Suprapubic skin (tissue), 4 donors: ENCODE measurements around the gene EP400. TPM values are rescaled to one million over a fixed set of nuclear protein-coding genes. Genes with fewer than 3 reads are reported as not detected.
A peak's percentile ranks its signal among the peaks of the same experiment; 100 is the strongest.
"Not testable (repeated sequence)": the region's sequence is repeated elsewhere in the genome, so short reads cannot be mapped to it uniquely, and the experiment has no call there.

Experiments used
- DNase-seq, 2 donors: peaks; one replicate each; pipeline ENCODE4 v3.0.0-alpha.2; 2019; ENCODE audit warnings: low spot score in 2 of 2
- H3K27ac ChIP-seq: fragments of 200-600 bp; sonication (generic); one replicate; pipeline ENCODE4 v1.5.1; 2019
- H3K27me3 ChIP-seq: fragments of 200-600 bp; sonication (generic); one replicate; pipeline ENCODE4 v1.5.1; 2019
- H3K36me3 ChIP-seq: fragments of 200-600 bp; sonication (generic); one replicate; pipeline ENCODE4 v1.5.1; 2019
- H3K4me1 ChIP-seq: fragments of 200-600 bp; sonication (generic); one replicate; pipeline ENCODE4 v1.5.1; 2019
- H3K4me3 ChIP-seq: fragments of 200-600 bp; sonication (generic); one replicate; pipeline ENCODE4 v1.5.1; 2019; ENCODE audit warnings: mild to moderate bottlenecking
- H3K9me3 ChIP-seq: fragments of 200-600 bp; sonication (generic); one replicate; pipeline ENCODE4 v1.5.1; 2019
- EP300 ChIP-seq: sonication (generic); formaldehyde crosslinking; IDR thresholded peaks from one replicate; pipeline ENCODE4 v1.6.1; 2017; ENCODE audit warnings: antibody characterized with exemption
- POLR2A ChIP-seq, 2 donors: fragments of 450-650 bp; IDR thresholded peaks; one replicate each; pipeline ENCODE4 v1.6.1; 2017; ENCODE audit warnings: antibody characterized with exemption in 2 of 2, mild to moderate bottlenecking in 2 of 2, moderate library complexity in 2 of 2
- POLR2AphosphoS5 ChIP-seq, 3 donors: sonication (generic); formaldehyde crosslinking; IDR thresholded peaks; one replicate each; pipeline ENCODE4 v1.6.1; 2017; ENCODE audit warnings: antibody characterized with exemption in 3 of 3
- WGBS: methylation state at CpG from one replicate; pipeline ENCODE4 v1.1.5; 2018; 5-methylcytosine and 5-hydroxymethylcytosine counted together
- total RNA-seq, 4 donors: library from RNA; depleted of rRNA; stranded (reverse); fragments of >200 nt; gene quantifications; one replicate each; pipeline ENCODE4 v1.1.0, GENCODE V29; 2016
- TF ChIP-seq, protein P1 (sequence below), 2 donors: fragments of 200-600 bp in 1 of 2; fragments of 450-650 bp in 1 of 2; sonication (generic) in 1 of 2; IDR thresholded peaks; one replicate each; pipeline ENCODE4 v1.5.1; 2016 to 2019; ENCODE audit warnings: antibody characterized with exemption in 2 of 2, mild to moderate bottlenecking in 1 of 2, moderate library complexity in 1 of 2

The EP400 gene
- total RNA-seq, 4 donors from 2014 or later, result 32.0 to 81.3 (median 40.1) TPM

DNA sequence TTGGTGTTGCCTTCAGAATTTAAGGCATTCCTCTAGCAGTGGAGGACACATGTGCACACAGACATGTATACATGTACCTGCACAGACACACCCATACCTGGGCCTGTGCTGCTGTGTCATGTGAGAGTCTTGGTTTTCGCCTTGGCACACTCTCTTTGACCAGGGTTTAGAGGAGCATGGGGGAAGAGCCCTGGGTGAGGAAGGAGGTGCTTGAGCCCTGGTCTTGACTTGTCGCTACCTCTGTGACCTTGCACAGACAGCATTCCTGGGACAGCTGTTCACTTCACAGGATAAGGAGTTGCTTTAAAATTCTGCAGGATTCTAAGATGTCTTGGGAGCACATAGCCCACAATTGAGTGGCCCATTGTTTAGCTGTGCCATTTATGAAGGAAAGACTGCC lies 99.7 kb downstream of the EP400 start:
- Histone ChIP-seq H3K27ac (no peak overlapping the region), H3K9me3 (no peaks in the 10 kb centered on the region), H3K36me3 (peaks cover 89% of the 10 kb centered on the region), H3K27me3 (no peaks in the 10 kb centered on the region), H3K4me1 (no peaks in the 10 kb centered on the region), H3K4me3 (no peak overlapping the region)
- no peak for TF ChIP-seq POLR2A (IDR thresholded peaks at IDR 0.05)
- TF ChIP-seq, protein P1, sequence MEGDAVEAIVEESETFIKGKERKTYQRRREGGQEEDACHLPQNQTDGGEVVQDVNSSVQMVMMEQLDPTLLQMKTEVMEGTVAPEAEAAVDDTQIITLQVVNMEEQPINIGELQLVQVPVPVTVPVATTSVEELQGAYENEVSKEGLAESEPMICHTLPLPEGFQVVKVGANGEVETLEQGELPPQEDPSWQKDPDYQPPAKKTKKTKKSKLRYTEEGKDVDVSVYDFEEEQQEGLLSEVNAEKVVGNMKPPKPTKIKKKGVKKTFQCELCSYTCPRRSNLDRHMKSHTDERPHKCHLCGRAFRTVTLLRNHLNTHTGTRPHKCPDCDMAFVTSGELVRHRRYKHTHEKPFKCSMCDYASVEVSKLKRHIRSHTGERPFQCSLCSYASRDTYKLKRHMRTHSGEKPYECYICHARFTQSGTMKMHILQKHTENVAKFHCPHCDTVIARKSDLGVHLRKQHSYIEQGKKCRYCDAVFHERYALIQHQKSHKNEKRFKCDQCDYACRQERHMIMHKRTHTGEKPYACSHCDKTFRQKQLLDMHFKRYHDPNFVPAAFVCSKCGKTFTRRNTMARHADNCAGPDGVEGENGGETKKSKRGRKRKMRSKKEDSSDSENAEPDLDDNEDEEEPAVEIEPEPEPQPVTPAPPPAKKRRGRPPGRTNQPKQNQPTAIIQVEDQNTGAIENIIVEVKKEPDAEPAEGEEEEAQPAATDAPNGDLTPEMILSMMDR (IDR thresholded peaks at IDR 0.05), result no peak
- DNase-seq, result peak in 1 of 2 donors; percentile 14
- no CpG with 5 or more reads among the region's 2 CpGs for WGBS

DNA sequence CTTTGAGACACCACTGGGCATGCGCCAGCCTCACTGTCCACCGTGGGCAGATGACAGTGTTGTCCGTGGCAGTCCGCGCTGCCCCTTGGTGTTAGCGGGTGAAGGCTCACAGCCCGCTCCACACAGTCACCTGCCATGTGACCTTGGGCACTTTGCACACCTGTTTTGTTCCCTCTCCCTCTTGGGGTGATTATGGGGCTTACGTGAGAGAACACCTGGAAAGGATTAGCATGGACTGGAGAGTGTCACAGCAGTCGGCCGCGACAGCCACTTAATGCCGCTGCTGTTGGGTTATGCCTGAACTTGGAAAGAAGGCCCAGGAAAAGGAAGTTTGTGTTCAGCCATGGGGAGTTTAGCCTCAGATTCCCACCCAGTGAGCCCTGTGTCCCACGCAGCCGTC lies 100.1 kb downstream of the EP400 start:
- WGBS, result 92% methylated on average over 7 of the region's 14 CpGs
- Histone ChIP-seq H3K4me3 (no peak overlapping the region), H3K27ac (no peak overlapping the region), H3K36me3 (peaks cover 89% of the 10 kb centered on the region), H3K4me1 (no peaks in the 10 kb centered on the region), H3K27me3 (no peaks in the 10 kb centered on the region), H3K9me3 (no peaks in the 10 kb centered on the region)
- TF ChIP-seq POLR2A (IDR thresholded peaks at IDR 0.05) (no peak), EP300 (no peak), POLR2AphosphoS5 (IDR thresholded peaks at IDR 0.05) (no peak)
- TF ChIP-seq, protein P1 (IDR thresholded peaks at IDR 0.05), result no peak
- DNase-seq, result peak in 1 of 2 donors; percentile 34

GRCh38 chr12:132051718-132052117 lies 102.0 kb downstream of the EP400 start:
- WGBS, result 90% methylated on average over 13 of the region's 13 CpGs

DNA sequence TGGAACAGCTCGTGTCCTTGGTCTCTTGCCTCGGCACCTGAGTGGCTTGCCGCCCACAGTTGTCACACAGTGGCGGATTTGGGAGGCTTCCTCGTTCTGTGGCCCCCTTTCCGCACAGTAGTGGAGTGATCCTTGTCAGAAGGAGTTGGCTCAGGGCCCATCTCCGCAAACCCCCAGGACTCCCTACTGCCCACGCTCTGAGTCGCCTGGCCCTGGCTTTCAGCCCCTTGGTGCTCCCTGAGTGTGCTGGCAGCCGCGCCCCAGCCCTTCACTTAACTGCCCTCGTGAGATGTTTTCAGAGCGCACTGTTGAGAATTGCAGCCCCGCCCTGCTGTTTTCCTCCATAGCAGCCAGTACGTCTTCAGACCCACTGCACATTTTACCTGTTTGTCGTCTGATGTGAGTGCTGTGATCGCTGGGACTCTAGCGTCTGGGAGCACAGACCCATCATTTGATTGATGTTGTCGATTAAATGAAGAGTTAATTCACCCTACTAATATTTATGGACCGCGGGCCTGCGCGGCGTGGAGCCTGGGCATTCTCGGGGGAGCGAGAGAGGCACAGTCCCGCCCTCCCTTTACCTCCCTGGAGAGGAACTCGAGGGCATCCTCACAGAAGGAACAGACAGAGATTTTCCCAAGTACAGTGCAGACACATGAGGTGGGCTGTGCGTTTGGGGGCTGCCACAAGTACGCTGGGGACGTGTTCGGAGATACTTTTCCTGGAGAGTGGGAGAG lies 102.6 kb downstream of the EP400 start:
- TF ChIP-seq POLR2AphosphoS5 (IDR thresholded peaks at IDR 0.05), result no peak
- TF ChIP-seq, protein P1 (IDR thresholded peaks at IDR 0.05), result no peak
- no peak for TF ChIP-seq POLR2A (IDR thresholded peaks at IDR 0.05)
- TF ChIP-seq EP300, result no peak
- H3K27ac ChIP-seq, result no peak overlapping the region
- no peaks in the 10 kb centered on the region for H3K27me3 ChIP-seq
- 93% methylated on average over 32 of the region's 32 CpGs for WGBS
- H3K9me3 ChIP-seq, result no peaks in the 10 kb centered on the region
- peaks cover 91% of the 10 kb centered on the region for H3K36me3 ChIP-seq
- H3K4me1 ChIP-seq, result no peaks in the 10 kb centered on the region
- H3K4me3 ChIP-seq, result no peak overlapping the region
- DNase-seq, result peak in 1 of 2 donors; percentile 42

More at GRCh38 chr12:132051718-132052117, 102.0 kb downstream of the EP400 start:
- TF ChIP-seq, protein P1 (IDR thresholded peaks at IDR 0.05), result peak in 1 of 2 donors; percentile 10
- H3K4me3 ChIP-seq, H3K27me3 ChIP-seq, H3K4me1 ChIP-seq, H3K27ac ChIP-seq, H3K9me3 ChIP-seq: not testable (repeated sequence)
- DNase-seq, result peak in 1 of 2 donors; percentile 50
- H3K36me3 ChIP-seq, result peaks cover 88% of the 10 kb centered on the region

DNA sequence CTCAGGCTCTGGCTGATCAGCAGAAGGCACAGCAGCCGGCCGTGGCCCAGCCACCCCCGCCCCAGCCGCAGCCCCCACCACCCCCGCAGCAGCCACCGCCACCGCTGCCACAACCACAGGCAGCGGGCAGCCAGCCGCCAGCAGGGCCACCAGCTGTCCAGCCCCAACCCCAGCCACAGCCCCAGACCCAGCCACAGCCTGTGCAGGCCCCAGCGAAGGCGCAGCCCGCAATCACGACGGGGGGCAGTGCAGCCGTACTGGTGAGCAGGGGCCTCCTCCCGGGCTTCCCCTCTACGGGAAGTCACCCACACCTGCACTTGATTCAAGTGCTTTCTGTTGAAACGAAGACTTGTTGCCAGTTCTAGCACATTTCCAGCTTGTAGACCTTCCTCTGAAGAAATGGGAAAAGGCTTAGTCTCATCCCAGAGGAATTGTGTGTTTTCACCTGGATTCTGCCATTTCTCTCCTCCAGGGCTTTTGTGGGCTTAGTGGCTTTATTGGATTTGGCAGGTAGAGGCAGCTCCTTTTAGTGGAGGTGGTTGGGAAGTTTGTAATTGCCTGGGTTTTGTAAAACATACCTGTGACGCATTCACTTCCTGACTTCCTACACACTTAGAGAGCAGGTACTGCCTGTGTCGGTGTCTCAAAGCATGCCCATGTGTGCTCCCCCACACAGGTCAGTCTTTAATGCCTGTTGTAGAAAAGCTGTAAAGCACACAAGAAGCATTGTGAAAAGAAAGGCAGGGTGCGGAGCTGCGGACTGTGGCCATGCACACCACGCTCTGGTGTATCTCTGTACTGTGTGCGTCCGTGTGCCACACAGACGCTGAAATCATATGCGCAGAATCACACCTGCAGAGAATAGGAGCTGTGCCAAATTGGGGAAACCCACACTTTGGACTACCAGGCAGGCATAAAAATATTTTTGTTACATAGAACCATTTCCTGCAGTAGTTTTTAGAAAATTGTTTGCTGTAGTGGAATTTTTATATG lies 103.9 kb downstream of the EP400 start:
- 92% methylated on average over 18 of the region's 27 CpGs for WGBS
- DNase-seq, result peak in 1 of 2 donors; percentile 47

More for the DNA sequence above, 103.9 kb downstream of the EP400 start:
- Histone ChIP-seq H3K4me3 (no peak overlapping the region), H3K27me3 (no peaks in the 10 kb centered on the region), H3K4me1 (no peaks in the 10 kb centered on the region), H3K36me3 (peaks cover 95% of the 10 kb centered on the region), H3K27ac (no peak overlapping the region), H3K9me3 (no peaks in the 10 kb centered on the region)
- TF ChIP-seq EP300, result no peak
- TF ChIP-seq, protein P1 (IDR thresholded peaks at IDR 0.05), result no peak
- no peak for TF ChIP-seq POLR2A (IDR thresholded peaks at IDR 0.05)
- TF ChIP-seq POLR2AphosphoS5 (IDR thresholded peaks at IDR 0.05), result no peak
